Mesenchymal stem cell (in vitro differentiated cells and primary cell): ENCODE measurements around the gene UAP1L1.

Experiments used
- DNase-seq: peaks from one replicate; pipeline ENCODE4 v3.0.0-alpha.2; 2013
- H2AFZ ChIP-seq: one replicate; pipeline ENCODE4 v1.6.1; 2013; ENCODE audit warnings: low read depth, mild to moderate bottlenecking, control low read depth, inconsistent platforms, low read length, moderate library complexity
- H2AK5ac ChIP-seq: 2 replicates; pipeline ENCODE4 v1.6.1; 2013; ENCODE audit warnings: low read length, moderate library complexity, mild to moderate bottlenecking, inconsistent platforms; ENCODE audit not compliant: severe bottlenecking
- H2BK120ac ChIP-seq: one replicate; pipeline ENCODE4 v1.6.1; 2013; ENCODE audit warnings: low read depth, mild to moderate bottlenecking, inconsistent platforms, low read length, moderate library complexity
- H2BK12ac ChIP-seq, 2 experiments: one replicate each; pipeline ENCODE4 v1.6.1; 2013; ENCODE audit warnings: inconsistent platforms in 2 of 2, low read length in 2 of 2, mild to moderate bottlenecking in 2 of 2, moderate library complexity in 2 of 2, control low read depth in 1 of 2
- H2BK15ac ChIP-seq: one replicate; pipeline ENCODE4 v1.6.1; 2013; ENCODE audit warnings: mild to moderate bottlenecking, low read depth, inconsistent platforms; ENCODE audit not compliant: poor library complexity, severe bottlenecking
- H2BK5ac ChIP-seq: 2 replicates; pipeline ENCODE4 v1.6.1; 2013; ENCODE audit warnings: low read depth, mild to moderate bottlenecking, low read length, control low read depth, inconsistent platforms; ENCODE audit not compliant: poor library complexity, severe bottlenecking
- H3K14ac ChIP-seq, 2 experiments: one replicate each; pipeline ENCODE4 v1.6.1; 2013; ENCODE audit warnings: inconsistent platforms in 2 of 2, low read length in 2 of 2, control low read depth in 1 of 2, mild to moderate bottlenecking in 1 of 2, moderate library complexity in 1 of 2
- H3K18ac ChIP-seq, 2 experiments: one replicate each; pipeline ENCODE4 v1.6.1; 2013; ENCODE audit warnings: inconsistent platforms in 2 of 2, low read length in 2 of 2, control low read depth in 1 of 2, low read depth in 1 of 2, mild to moderate bottlenecking in 1 of 2
- H3K23ac ChIP-seq, 2 experiments: one replicate each; pipeline ENCODE4 v1.6.1; 2013; ENCODE audit warnings: inconsistent platforms in 2 of 2, low read length in 2 of 2, mild to moderate bottlenecking in 2 of 2, moderate library complexity in 2 of 2, control low read depth in 1 of 2
- H3K27ac ChIP-seq: 2 replicates; pipeline ENCODE4 v1.5.1; 2013; ENCODE audit warnings: mild to moderate bottlenecking, moderate library complexity, low read length, control low read depth, inconsistent platforms; ENCODE audit not compliant: poor library complexity, severe bottlenecking
- H3K27me3 ChIP-seq, 2 experiments: 2 replicates each; pipeline versions ENCODE4 v1.6.1 to v1.7.0; 2013; ENCODE audit warnings: low read length in 2 of 2, mild to moderate bottlenecking in 2 of 2, moderate library complexity in 2 of 2, control low read depth in 1 of 2, inconsistent platforms in 1 of 2; ENCODE audit not compliant: control insufficient read depth in 1 of 2, insufficient read depth in 1 of 2
- H3K36me3 ChIP-seq, 2 experiments: 2 replicates each; pipeline versions ENCODE4 v1.6.1 to v1.7.0; 2013; ENCODE audit warnings: low read length in 2 of 2, control low read depth in 1 of 2, inconsistent platforms in 1 of 2, low read depth in 1 of 2, mild to moderate bottlenecking in 1 of 2; ENCODE audit not compliant: insufficient read depth in 2 of 2, control insufficient read depth in 1 of 2
- H3K4ac ChIP-seq, 2 experiments: one replicate each; pipeline ENCODE4 v1.6.1; 2013; ENCODE audit warnings: inconsistent platforms in 2 of 2, low read length in 2 of 2, mild to moderate bottlenecking in 2 of 2, moderate library complexity in 2 of 2, control low read depth in 1 of 2, low read depth in 1 of 2
- H3K4me1 ChIP-seq: 2 replicates; pipeline ENCODE4 v1.6.1; 2013; ENCODE audit warnings: low read depth, low read length, control low read depth; ENCODE audit not compliant: control insufficient read depth, insufficient read depth
- H3K4me2 ChIP-seq: 2 replicates; pipeline ENCODE4 v1.6.1; 2013; ENCODE audit warnings: low read length, mild to moderate bottlenecking, inconsistent platforms; ENCODE audit not compliant: poor library complexity, severe bottlenecking
- H3K4me3 ChIP-seq, 2 experiments: 2 replicates each; pipeline versions ENCODE4 v1.5.1 to v1.7.0; 2013; ENCODE audit warnings: low read length in 2 of 2, mild to moderate bottlenecking in 2 of 2, control low read depth in 1 of 2, low read depth in 1 of 2; ENCODE audit not compliant: insufficient read depth in 1 of 2
- H3K79me1 ChIP-seq: replicated peaks from 2 replicates; pipeline ENCODE4 v1.6.1; 2013; ENCODE audit warnings: mild to moderate bottlenecking, control low read depth, low read length, inconsistent platforms; ENCODE audit not compliant: poor library complexity, severe bottlenecking
- H3K9ac ChIP-seq: 2 replicates; pipeline ENCODE4 v1.7.0; 2013; ENCODE audit warnings: mild to moderate bottlenecking, low read length, moderate library complexity
- H3K9me3 ChIP-seq: 2 replicates; pipeline ENCODE4 v1.7.0; 2013; ENCODE audit warnings: mild to moderate bottlenecking, low read length; ENCODE audit not compliant: control insufficient read depth
- H4K8ac ChIP-seq: one replicate; pipeline ENCODE4 v1.6.1; 2013; ENCODE audit warnings: inconsistent platforms, mild to moderate bottlenecking, low read length, moderate library complexity
- H4K91ac ChIP-seq: one replicate; pipeline ENCODE4 v1.6.1; 2013; ENCODE audit warnings: mild to moderate bottlenecking, low read length, inconsistent platforms
- WGBS: methylation state at CpG from one replicate; pipeline ENCODE4 v1.1.7; 2013; ENCODE audit warnings: mixed read lengths; 5-methylcytosine and 5-hydroxymethylcytosine counted together

UAP1L1 gene

GRCh38 chr9:137110911-137111787 is 33.8 kb downstream of the UAP1L1 start:
- Histone ChIP-seq H3K4me3 (no peak overlapping the region), H2BK12ac (no peak overlapping the region), H4K91ac (no peak overlapping the region), H2BK5ac (no peak overlapping the region), H3K4me2 (no peak overlapping the region), H3K27me3 (no peaks in the 10 kb centered on the region), H3K9ac (no peak overlapping the region), H3K18ac (no peak overlapping the region), H3K36me3 (peaks cover 63 to 74% of the 10 kb centered on the region in 2 experiments), H4K8ac (no peak overlapping the region), H3K4ac (no peak overlapping the region), H3K23ac (no peak overlapping the region), H2AFZ (no peak overlapping the region), H2BK15ac (no peak overlapping the region), H3K27ac (no peak overlapping the region), H3K4me1 (peaks cover 16% of the 10 kb centered on the region), H3K9me3 (no peaks in the 10 kb centered on the region), H2AK5ac (no peak overlapping the region), H2BK120ac (no peak overlapping the region), H3K79me1 (peaks cover 12% of the 10 kb centered on the region), H3K14ac (no peak overlapping the region)
- DNase-seq: no peak
- WGBS: 91% methylated on average over 28 of the region's 28 CpGs

- Histone ChIP-seq H2BK12ac (no peak overlapping the region), H3K4ac (no peak overlapping the region), H4K91ac (no peak overlapping the region), H3K9ac (no peak overlapping the region), H3K9me3 (no peaks in the 10 kb centered on the region), H3K27ac (no peak overlapping the region), H2BK5ac (no peak overlapping the region), H3K4me1 (peaks cover 16% of the 10 kb centered on the region), H3K23ac (no peak overlapping the region), H3K4me2 (no peak overlapping the region), H3K18ac (no peak overlapping the region), H2BK15ac (no peak overlapping the region), H2BK120ac (no peak overlapping the region), H3K36me3 (peaks cover 56 to 65% of the 10 kb centered on the region in 2 experiments), H3K4me3 (no peak overlapping the region), H3K79me1 (peaks cover 8% of the 10 kb centered on the region), H2AK5ac (no peak overlapping the region), H2AFZ (no peak overlapping the region), H3K27me3 (no peaks in the 10 kb centered on the region), H4K8ac (no peak overlapping the region), H3K14ac (no peak overlapping the region)
- no peak for DNase-seq
- 94% methylated on average over 32 of the region's 35 CpGs for WGBS
These were observed 34.7 kb downstream of the UAP1L1 start for GRCh38 chr9:137111788-137112563.

GRCh38 chr9:137112564-137113384 is 35.5 kb downstream of the UAP1L1 start:
- Histone ChIP-seq H3K9me3 (no peaks in the 10 kb centered on the region), H3K27me3 (no peaks in the 10 kb centered on the region), H2BK120ac (no peak overlapping the region), H2BK12ac (no peak overlapping the region), H3K4me2 (no peak overlapping the region), H3K18ac (no peak overlapping the region), H3K4me1 (peaks cover 18% of the 10 kb centered on the region), H3K9ac (no peak overlapping the region), H2BK5ac (no peak overlapping the region), H4K8ac (no peak overlapping the region), H2BK15ac (no peak overlapping the region), H3K36me3 (peaks cover 48 to 64% of the 10 kb centered on the region in 2 experiments), H3K14ac (no peak overlapping the region), H4K91ac (no peak overlapping the region), H3K79me1 (peaks cover 6% of the 10 kb centered on the region), H2AK5ac (no peak overlapping the region), H3K4ac (no peak overlapping the region), H3K27ac (no peak overlapping the region), H2AFZ (no peak overlapping the region), H3K23ac (no peak overlapping the region), H3K4me3 (no peak overlapping the region)
- no peak for DNase-seq
- WGBS: 93% methylated on average over 42 of the region's 42 CpGs
